ENCODE results near the gene KIF2C.
"Not testable (repeated sequence)": the region's sequence is repeated elsewhere in the genome, so short reads cannot be mapped to it uniquely, and the experiment has no call there.

The KIF2C gene

DNA sequence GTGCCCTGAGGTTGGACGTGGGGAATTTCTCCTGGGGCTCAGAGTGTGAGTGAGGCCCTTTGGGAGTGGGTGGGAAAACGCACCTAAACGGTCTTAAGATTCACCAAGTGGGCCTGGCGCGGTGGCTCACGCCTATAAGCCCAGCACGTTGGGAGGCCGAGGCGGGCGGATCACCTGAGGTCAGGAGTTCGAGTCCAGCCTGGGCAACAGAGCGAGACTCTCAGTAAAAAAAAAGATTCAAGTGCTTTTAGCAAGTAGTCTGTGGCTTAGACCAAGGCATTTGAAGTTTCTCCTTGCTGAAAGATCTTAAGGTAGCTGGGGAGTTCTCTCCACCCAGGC, 37.1 kb downstream of the KIF2C start:
- DNase-seq: no peak

DNA sequence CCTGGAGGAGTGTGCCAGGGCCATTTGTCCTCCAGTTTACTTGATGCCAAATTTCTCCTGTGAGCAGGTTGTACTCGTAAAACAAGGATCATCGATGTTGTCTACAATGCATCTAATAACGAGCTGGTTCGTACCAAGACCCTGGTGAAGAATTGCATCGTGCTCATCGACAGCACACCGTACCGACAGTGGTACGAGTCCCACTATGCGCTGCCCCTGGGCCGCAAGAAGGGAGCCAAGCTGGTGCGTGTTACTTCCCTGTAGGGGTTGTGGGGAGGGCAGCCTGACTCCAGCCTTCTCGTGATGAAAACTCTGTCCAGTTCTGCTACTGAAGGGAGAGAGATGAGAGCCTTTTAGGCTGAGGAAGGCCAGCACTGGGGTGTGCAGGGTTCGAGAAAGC, 37.9 kb downstream of the KIF2C start:
- DNase-seq: no peak

DNA sequence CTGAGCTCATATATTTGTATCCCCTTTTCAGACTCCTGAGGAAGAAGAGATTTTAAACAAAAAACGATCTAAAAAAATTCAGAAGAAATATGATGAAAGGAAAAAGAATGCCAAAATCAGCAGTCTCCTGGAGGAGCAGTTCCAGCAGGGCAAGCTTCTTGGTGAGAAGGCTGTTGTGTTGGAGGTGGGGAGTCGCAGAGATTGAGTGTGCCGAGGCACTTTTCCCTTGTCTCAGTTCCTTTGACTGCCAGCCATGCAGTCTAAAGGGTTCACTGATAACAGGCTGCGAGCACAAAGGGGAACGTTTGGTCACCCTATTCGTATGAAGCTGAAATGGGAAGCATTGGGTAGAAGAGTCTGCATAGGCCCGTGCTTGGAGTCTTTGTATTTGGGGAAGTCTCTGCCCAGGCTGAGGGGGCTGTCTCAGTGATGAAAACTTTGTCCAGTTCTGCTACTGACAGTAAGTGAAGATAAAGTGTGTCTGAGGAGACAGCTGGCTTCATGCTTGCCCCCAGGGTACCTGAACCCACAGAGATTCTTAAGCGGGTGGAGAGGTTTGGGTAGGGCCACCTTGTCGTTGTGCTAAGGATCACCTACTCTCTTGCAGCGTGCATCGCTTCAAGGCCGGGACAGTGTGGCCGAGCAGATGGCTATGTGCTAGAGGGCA, 38.5 kb downstream of the KIF2C start:
- DNase-seq: no peak

DNA sequence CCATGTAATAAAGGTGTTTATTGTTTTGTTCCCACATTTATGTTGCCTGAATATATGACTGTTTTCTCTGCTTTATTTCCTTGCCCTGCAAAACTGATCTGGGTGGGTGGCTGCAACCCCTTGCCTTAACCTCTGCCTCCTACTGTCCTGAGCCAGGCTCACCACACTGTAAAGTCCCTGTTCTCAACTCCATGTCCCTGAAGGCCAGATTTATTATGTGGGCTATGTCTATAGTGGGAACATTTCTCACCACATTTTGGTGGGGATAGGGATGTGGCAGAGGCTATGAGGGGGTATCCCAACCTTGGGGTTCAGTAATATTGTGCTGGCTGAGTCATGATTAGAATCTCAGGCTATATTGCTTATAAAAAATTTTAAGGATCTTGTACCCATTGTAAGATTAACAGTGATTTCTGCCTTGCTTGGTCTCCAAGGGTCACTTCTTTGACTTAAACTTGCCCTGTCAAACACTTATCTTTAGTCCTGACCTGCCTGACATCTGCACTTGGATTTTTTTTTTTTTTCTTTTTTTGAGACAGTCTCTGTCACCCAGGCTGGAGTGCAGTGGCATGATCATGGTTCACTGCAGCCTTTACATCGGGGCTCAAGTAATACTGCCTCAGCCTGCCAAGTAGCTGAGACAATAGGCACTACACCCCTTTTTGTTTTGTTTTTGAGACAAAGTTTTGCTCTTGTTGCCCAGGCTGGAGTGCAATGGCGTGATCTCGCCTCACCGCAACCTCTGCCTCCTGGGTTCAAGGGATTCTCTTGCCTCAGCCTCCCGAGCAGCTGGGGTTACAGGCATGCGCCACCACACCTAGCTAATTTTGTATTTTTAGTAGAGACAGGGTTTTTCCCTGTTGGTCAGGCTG, 39.3 kb downstream of the KIF2C start:
- DNase-seq: no peak

DNA sequence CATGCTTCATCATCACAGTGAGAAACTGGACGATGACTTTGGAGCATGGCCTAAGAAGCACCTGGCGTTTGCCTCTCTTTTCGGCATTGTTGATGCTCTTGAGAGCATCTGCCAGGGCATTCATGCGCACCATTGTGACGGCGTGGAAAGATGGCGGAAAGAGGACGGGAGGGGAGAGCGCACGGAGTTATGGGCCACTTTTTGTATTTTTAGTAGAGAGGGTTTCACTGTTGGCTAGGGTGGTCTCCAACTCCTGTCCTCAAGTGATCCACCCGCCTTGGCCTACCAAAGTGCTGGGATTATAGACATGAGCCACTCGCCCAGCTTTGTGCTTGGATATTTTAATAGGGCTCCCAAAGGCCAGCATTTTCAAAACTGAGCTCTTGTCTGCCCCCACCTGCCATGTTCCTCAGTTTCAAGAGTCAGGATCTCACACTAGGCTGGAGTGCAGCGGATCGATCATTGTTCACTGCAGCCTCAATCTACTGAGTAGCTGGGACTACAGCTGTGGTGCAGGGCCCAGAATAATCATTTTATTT, 41.0 kb downstream of the KIF2C start:
- no peak for DNase-seq

DNA sequence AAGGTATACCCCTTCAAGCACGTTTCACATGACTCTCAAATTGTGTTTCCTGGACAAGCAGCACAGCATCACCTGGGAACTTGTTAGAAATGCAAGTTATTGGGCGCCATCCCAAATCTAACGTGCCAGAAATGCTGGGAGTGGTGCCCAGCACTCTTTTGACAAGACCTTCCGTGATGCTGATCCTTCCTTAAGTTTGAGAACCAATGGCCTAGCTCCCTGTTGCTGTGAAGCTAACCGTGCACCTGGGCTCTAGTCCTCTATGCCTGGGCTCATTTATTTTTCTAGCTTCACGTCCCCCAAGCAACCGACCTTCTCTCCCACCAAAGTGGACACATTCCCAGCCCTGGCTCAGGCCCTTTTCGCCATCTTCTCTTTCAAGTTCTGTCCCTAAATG, 44.1 kb downstream of the KIF2C start:
- no peak for DNase-seq

DNA sequence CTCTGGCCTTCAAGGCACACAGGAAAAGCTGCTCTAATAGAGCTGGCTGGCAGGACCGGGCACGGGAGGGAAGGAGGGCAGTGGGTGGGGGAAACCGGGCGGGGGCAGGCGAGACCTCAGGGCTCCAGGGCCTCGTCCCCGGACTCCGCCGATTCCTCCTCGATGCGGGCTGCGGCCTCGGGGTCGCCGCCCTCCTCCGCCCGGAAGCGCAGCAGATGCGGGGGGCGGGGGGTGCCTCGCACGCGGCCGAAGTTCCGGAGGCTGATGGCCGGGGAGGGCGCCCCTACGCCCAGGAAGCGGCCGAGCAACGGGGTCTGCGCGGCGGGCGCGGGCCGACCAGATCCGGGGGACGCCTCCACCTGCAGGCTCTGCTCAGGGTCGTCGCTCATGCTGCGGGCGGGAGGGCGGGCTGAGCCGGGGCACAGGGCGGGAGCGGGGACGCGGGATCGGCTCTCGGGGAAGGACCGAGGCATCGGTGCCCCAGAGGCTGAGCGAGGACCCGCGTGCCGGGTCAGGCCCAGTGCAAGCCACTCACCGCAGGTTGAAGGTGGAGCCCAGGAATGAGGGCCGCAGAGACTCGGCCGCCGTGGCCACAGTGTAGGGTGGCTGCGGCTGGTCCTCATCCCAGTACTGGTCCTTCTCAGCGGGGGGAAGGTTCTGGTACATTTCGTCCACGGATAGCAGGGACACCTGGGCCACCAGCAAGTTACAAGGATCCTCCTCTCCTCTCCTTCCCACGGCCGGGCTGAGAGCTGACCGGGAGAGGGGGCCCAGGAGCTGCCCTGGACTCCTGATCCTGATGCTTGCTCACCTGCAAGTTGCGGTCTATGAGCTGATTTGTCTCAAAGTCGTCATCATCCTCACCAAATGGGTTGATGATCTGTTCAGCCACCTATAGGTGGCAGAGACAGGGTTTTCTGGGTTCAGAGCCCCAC, 44.7 kb downstream of the KIF2C start:
- peak; percentile 52 for DNase-seq

DNA sequence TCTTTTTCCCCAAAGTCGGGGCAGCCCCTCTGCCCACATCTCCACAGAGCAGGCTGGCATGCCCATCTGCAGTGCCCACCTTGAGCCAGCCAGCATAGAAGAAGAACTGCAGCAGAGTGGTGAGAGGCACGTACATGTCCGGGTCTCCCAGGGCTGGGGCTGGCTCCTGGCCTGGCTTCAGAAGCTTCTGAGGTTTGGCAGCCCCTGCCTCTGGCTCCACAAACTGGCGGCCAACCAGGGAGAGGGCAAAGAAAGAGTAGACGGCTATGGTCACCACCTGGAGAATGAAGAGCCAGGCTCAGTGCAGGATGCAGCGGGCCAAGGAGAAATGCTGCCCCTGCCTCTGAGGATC, 45.4 kb downstream of the KIF2C start:
- no peak for DNase-seq

DNA sequence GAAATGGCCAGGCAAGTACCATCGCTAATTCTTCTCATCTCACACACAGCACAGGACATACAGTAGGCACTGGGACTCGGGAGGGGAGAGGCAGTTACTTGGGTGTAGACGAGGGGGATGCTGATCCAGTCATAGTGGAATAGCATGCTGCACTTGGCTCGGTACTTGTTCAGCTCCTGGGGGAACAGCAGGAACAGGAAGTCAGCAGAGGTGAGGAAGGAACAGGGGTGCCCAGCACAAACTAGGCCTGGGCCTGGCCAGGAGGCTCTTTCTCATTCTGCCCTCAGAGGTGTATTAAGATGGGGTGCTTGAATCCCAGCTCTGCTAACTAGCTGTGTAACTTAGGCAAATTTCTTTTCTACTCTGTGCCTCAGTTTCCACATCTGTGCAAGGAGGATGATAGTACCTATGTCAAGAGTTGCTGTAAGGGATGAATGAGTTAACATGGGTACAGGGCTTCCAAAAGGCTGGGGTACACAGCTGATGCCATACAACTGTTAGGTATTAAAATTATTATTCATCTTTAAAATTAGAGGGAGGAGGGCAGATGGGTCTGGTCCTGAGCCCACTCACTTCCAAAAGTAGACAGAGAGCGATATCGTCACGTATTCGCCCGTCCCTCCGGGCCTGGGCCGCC, 46.0 kb downstream of the KIF2C start:
- DNase-seq: no peak

DNA sequence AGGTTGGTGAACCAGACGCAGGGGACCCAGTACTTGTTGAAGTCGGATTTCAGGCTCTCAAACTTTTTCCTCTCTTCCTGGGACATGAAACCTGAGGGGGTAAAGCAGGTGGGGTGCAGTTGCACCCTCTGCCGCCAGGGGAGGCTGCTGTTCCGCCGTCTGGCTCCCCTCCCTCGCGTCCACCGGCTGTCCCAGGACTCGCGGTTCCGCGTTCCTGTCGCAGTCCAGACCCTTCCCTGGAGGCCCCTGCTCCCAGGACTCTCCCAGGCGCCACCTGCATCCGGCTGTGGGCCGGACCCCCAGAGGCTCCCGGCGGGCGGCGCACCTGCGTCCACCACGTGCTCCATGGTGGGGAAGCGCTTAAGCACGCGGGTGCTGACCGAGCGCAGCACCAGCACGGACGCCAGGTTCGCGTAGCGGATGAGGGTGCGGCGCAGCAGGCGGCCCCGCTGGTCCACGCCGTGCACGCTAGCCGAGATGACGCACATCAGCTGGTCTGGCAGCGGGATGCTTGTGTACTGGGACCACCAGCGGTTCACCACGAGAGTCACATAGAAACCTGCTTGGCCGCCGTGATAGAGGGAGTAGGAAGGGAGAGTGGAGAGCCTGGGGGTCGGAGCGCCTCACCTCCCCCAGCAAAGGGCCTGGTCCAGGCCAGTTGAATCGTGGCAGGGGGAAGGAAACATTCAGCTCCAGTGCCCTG, 46.7 kb downstream of the KIF2C start:
- peak; percentile 29 for DNase-seq

DNA sequence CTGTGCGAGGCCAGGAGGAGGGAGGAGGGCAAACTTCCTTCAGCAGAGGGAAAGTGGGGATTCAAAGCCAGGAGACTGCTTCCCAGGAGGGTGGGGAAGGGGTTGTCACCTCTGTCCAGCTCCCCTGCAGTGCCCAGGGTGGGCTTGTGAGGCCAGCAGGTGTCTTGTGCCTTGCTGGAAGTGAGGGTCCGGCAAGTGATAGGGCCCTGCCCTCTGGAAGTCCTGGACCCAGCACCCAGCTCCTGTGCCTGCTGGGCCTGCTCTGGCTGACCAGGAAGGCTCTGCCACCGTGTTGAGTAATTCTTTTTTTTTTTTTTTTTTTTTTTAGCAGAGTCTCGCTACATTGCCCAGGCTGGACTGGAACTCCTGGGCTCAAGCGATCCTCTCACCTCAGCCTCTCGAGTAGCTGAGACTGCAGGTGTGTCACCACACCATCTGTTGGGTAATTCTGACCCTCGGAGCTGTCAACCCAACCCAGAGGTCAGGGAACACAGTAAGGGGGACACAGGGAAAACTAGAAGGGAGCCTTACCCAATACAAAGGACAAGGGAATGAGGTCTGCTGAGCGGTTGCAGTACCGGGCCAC, 47.3 kb downstream of the KIF2C start:
- no peak for DNase-seq

DNA sequence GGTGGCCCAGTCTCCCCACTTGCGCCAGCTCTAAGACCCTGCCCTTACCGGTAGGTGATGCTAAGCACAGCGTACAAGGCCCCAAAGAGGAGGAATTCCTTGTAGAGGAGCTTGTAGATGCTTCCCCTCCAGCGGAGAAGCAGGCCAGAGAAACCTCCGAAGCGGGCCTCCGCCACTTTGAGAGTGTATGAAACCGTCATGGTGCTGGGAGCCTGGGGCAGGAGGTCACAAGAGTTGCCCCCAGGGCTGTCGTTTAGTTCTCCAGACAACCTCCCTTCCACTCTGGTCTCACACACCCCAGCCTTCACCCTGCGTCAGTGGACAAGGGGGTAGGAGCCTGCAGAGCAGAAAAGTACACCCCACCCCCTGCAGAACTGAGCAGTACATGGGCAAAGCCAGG, 47.9 kb downstream of the KIF2C start:
- DNase-seq: no peak

DNA sequence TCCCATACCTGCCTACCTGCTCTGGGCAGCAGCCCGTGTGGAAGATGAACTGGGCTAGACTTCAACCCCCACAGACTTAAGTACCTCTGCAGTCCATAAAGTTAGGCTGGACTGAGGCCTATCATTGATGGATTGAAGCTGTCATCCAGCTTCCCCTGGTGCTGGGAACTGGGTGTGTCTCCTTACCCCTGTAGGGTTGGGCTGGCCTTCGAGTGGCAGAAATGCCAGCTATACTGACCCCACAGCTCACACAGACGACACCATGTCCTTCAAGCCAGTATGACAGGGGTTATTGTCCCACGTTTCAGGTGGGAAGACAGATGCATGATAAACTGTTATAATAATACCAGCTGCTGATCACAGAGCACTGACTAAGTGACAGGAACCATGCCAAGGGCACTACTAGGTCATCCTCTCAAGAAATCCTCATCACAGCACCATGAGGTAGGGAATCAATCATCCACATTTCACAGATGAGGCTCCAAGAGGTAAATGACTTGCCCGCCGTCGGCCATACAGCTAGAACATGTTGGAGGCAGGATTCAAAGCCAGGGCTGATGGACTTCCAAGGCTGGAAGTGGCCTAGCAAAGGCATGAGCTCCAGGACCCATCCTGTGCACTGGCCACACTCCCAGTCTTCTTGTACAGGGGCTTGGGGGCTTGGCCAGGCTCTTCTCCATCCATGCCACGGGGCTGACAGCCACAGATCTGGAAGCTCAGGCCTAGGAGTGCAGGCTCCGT, 48.7 kb downstream of the KIF2C start, which contains the start of gene BEST4:
Gene BEST4, minus strand, starts transcription at position 51 of the 741 bp plus-strand sequence. CDS start 465 bp downstream, outside the sequence.
- DNase-seq: no peak

DNA sequence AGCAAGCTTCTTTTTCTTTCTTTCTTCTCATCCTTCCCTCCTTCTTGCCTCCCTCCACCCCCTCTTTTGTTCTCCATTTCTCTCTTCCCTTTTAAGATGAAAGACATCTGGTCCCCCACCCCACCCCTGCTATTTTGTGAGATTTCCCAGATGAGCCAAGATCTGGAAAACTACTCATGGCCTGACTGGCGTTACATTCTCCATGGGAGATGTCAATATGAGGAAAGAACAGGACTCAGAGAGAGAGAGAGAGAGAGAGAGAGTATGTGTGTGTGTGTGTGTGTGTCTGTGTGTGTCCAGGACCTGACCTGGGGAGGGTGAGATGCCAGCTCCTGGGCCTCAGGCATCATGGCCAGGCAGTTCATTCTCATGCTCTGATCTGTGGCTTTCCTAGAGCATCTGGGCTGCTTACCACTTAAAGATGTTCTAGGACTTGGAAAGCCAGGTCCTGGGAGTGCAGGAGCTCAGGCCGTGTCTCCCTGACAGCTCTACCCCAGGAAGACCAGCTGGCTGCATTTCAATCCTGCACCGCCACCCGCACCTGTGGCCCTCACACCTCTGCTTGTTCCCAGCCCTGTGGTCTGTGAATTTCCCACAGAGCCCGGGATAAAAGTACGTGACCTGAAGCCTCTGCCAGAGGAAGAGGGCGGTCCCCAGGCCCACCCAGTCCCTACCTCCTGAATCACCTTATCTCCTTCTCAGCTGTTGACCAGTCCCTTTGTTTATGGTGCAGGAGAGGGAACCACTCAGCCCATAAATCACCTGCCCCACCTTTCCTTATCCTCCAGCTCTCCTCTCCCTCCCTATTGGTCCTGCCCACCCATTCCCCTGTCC, 51.5 kb downstream of the KIF2C start:
- DNase-seq: no peak

DNA sequence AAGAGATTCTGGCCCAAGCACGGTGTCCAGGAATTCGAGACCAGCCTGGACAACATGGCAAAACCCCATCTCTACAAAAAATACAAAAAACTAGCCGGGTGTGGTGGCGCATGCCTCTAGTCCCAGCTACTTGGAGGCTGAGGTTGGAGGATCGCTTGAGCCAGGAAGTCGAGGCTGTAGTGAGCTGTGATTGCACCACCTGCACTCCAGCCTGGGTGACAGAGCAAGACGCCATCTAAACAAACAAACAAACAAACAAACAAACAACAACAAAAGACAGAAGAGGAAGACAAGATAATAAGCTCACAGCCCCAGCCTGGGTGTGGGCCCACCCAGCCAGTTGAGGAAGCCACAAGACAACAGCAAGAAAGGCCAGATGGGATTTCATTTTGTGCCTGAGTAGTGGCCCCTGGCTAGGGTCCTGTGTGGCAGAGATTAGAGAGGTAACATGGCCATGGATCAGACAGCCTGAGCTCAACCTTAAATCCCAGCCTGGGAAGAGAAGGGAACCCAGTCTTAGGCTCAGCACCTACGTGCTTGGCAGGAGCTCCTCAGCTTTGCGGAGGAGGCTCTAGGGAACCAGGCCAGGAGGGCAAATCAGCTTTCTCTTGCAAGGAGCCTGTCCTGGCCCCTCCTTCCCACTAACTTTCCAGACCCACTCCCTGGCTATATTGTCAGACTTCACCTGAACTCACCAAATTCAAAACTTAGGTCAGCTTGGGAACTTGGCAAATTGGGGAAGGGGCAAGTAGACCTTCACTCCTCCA, 53.3 kb downstream of the KIF2C start:
- DNase-seq: no peak

DNA sequence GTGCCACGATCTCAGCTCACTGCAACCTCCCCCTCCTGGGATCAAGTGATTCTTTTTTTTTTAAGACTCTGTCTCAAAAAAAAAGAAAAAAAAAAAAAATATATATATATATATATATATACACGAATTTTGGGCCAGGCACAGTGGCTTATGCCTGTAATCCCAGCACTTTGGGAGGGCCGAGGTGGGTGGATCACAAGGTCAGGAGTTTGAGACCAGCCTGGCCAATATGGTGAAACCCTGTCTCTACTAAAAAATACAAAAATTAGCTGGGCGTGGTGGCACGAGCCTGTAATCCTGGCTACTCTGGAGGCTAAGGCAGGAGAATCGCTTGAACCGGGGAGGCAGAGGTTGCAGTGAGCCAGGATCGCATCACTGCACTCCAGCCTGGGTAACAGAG, 58.2 kb downstream of the KIF2C start:
- not testable (repeated sequence) for DNase-seq

DNA sequence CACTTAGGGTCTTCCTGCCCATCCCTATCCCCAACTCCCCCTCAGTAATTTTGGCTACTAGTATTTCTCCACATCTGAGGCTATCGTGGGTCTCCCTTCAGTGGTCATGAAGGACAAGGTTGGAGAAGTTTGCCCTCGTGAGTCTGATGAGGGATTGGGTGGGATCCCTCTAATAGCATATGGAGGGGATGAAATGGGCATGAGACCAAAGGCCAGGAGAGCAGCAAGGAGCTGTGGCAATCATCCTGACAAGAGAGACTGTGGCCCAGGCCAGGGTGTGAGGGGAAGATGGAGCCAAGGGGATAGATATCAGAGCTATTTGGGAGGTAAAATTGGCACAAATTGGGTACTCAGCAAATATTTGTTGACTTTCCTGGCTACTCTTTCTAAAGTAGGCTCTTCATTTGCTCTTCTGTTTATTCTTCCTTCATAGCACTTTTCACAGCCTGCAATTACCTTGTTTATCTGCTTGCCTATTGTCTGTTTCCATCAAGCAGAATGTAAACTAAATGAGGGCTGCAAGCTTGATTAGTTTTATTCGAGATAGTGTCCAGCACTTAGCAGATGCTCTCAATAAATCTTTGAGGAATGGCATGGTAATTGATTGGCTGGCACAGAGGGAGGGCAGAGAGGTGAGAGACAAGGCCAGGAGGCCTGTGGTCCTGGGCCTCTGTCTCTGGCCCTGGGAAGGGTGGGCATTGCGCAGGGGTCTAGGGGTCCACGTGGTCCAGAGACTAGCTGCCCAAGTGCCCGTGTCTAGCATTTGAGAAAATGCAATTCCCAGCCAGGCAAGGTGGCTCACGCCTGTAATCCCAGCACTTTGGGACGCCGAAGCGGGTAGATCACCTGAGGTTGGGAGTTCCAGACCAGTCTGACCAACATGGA, 59.1 kb downstream of the KIF2C start:
- DNase-seq: peak; percentile 67
